Measurements from ENCODE around the gene BRF1. TPM values are rescaled to one million over a fixed set of nuclear protein-coding genes. Genes with fewer than 3 reads are reported as not detected.

BRF1 gene
- total RNA-seq, 1 experiment from 2014 or later: 26.4 TPM

DNA sequence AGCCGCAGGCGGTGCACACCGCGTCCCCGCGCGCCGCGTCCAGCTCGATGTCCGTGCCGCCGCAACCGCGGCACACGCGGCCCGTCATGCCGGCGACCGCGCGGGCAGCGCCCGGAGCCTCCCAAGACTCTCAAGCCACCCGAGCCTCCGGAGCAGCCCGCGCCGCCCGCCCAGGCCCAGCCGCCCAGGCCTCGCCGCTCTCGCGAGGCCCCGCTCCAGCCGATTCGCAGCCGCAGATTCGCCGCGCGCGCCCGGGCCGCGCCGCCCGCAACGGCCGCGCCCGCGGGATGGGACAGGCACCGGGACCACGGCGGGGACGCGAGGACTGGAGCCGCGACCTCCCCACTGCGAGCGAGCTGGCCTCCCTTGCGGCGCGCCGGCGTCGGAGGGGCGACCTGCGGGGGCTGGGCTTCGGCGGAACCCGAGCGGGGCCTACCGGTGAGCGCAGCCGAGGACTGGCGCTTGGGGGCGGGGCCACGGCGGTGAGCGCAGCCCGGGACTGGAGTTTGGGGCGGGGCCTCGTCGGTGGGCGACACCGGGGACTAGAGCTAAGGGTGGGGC lies at the start of gene BRF1 (continued):
- TF ChIP-seq ZMAT4 (CRISPR knock-in tag; IDR thresholded peaks at IDR 0.05) (no peak), ELF4 (CRISPR knock-in tag; IDR thresholded peaks at IDR 0.05; ENCODE audit: low read depth) (no peak), TEAD4 (CRISPR knock-in tag; IDR thresholded peaks at IDR 0.05) (no peak), ZNF317 (CRISPR knock-in tag; IDR thresholded peaks at IDR 0.05; ENCODE audit: borderline replicate concordance, low read depth) (no peak), TCF7 (CRISPR knock-in tag; IDR thresholded peaks at IDR 0.05; ENCODE audit: low read depth) (peak; percentile 76; the same call in 1 of the 2 replicates), SOX15 (CRISPR knock-in tag; IDR thresholded peaks at IDR 0.05) (no peak), ZNF512 (CRISPR knock-in tag; IDR thresholded peaks at IDR 0.05; ENCODE audit: borderline replicate concordance) (no peak), RORB (CRISPR knock-in tag; IDR thresholded peaks at IDR 0.05) (no peak), GABPB1 (CRISPR knock-in tag; IDR thresholded peaks at IDR 0.05) (no peak), MXD4 (CRISPR knock-in tag; IDR thresholded peaks at IDR 0.05; ENCODE audit: borderline replicate concordance) (no peak), ZBTB21 (CRISPR knock-in tag; IDR thresholded peaks at IDR 0.05; ENCODE audit: borderline replicate concordance) (no peak), NFYB (CRISPR knock-in tag; conservative IDR thresholded peaks at IDR 0.05; ENCODE audit: low read depth) (no peak), CBFB (CRISPR knock-in tag; IDR thresholded peaks at IDR 0.05; ENCODE audit: low read depth) (no peak), SMAD3 (CRISPR knock-in tag; IDR thresholded peaks at IDR 0.05; ENCODE audit: borderline replicate concordance) (peak; percentile 39; the same call in 1 of the 2 replicates), TEAD1 (CRISPR knock-in tag; IDR thresholded peaks at IDR 0.05) (peak; percentile 52; the same call in 1 of the 2 replicates), ERG (CRISPR knock-in tag; IDR thresholded peaks at IDR 0.05) (no peak), ATF2 (CRISPR knock-in tag; IDR thresholded peaks at IDR 0.05; ENCODE audit: borderline replicate concordance, low read depth) (no peak), NFE2L1 (CRISPR knock-in tag; IDR thresholded peaks at IDR 0.05) (no peak), TP53 (CRISPR knock-in tag; IDR thresholded peaks at IDR 0.05) (no peak)
- TF ChIP-seq, protein P1, sequence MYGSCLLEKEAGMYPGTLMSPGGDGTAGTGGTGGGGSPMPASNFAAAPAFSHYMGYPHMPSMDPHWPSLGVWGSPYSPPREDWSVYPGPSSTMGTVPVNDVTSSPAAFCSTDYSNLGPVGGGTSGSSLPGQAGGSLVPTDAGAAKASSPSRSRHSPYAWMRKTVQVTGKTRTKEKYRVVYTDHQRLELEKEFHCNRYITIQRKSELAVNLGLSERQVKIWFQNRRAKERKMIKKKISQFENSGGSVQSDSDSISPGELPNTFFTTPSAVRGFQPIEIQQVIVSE (CRISPR knock-in tag; IDR thresholded peaks at IDR 0.05; ENCODE audit: borderline replicate concordance): no peak
- TF ChIP-seq, protein P2, sequence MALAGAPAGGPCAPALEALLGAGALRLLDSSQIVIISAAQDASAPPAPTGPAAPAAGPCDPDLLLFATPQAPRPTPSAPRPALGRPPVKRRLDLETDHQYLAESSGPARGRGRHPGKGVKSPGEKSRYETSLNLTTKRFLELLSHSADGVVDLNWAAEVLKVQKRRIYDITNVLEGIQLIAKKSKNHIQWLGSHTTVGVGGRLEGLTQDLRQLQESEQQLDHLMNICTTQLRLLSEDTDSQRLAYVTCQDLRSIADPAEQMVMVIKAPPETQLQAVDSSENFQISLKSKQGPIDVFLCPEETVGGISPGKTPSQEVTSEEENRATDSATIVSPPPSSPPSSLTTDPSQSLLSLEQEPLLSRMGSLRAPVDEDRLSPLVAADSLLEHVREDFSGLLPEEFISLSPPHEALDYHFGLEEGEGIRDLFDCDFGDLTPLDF (CRISPR knock-in tag; IDR thresholded peaks at IDR 0.05): no peak
- TF ChIP-seq, protein P3, sequence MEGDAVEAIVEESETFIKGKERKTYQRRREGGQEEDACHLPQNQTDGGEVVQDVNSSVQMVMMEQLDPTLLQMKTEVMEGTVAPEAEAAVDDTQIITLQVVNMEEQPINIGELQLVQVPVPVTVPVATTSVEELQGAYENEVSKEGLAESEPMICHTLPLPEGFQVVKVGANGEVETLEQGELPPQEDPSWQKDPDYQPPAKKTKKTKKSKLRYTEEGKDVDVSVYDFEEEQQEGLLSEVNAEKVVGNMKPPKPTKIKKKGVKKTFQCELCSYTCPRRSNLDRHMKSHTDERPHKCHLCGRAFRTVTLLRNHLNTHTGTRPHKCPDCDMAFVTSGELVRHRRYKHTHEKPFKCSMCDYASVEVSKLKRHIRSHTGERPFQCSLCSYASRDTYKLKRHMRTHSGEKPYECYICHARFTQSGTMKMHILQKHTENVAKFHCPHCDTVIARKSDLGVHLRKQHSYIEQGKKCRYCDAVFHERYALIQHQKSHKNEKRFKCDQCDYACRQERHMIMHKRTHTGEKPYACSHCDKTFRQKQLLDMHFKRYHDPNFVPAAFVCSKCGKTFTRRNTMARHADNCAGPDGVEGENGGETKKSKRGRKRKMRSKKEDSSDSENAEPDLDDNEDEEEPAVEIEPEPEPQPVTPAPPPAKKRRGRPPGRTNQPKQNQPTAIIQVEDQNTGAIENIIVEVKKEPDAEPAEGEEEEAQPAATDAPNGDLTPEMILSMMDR (IDR thresholded peaks at IDR 0.05): no peak
- TF ChIP-seq, protein P4, sequence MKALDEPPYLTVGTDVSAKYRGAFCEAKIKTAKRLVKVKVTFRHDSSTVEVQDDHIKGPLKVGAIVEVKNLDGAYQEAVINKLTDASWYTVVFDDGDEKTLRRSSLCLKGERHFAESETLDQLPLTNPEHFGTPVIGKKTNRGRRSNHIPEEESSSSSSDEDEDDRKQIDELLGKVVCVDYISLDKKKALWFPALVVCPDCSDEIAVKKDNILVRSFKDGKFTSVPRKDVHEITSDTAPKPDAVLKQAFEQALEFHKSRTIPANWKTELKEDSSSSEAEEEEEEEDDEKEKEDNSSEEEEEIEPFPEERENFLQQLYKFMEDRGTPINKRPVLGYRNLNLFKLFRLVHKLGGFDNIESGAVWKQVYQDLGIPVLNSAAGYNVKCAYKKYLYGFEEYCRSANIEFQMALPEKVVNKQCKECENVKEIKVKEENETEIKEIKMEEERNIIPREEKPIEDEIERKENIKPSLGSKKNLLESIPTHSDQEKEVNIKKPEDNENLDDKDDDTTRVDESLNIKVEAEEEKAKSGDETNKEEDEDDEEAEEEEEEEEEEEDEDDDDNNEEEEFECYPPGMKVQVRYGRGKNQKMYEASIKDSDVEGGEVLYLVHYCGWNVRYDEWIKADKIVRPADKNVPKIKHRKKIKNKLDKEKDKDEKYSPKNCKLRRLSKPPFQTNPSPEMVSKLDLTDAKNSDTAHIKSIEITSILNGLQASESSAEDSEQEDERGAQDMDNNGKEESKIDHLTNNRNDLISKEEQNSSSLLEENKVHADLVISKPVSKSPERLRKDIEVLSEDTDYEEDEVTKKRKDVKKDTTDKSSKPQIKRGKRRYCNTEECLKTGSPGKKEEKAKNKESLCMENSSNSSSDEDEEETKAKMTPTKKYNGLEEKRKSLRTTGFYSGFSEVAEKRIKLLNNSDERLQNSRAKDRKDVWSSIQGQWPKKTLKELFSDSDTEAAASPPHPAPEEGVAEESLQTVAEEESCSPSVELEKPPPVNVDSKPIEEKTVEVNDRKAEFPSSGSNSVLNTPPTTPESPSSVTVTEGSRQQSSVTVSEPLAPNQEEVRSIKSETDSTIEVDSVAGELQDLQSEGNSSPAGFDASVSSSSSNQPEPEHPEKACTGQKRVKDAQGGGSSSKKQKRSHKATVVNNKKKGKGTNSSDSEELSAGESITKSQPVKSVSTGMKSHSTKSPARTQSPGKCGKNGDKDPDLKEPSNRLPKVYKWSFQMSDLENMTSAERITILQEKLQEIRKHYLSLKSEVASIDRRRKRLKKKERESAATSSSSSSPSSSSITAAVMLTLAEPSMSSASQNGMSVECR (CRISPR knock-in tag; IDR thresholded peaks at IDR 0.05; ENCODE audit: borderline replicate concordance): no peak
- TF ChIP-seq, protein P5, sequence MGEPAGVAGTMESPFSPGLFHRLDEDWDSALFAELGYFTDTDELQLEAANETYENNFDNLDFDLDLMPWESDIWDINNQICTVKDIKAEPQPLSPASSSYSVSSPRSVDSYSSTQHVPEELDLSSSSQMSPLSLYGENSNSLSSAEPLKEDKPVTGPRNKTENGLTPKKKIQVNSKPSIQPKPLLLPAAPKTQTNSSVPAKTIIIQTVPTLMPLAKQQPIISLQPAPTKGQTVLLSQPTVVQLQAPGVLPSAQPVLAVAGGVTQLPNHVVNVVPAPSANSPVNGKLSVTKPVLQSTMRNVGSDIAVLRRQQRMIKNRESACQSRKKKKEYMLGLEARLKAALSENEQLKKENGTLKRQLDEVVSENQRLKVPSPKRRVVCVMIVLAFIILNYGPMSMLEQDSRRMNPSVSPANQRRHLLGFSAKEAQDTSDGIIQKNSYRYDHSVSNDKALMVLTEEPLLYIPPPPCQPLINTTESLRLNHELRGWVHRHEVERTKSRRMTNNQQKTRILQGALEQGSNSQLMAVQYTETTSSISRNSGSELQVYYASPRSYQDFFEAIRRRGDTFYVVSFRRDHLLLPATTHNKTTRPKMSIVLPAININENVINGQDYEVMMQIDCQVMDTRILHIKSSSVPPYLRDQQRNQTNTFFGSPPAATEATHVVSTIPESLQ (CRISPR knock-in tag; IDR thresholded peaks at IDR 0.05): no peak

All from WTC11 (cell line).